Spleen (tissue), 11 donors: ENCODE measurements around the gene DCP2. TPM values are rescaled to one million over a fixed set of nuclear protein-coding genes. Genes with fewer than 3 reads are reported as not detected.

Experiments
- DNase-seq: peaks from one replicate; pipeline ENCODE4 v3.0.0-alpha.2; 2020
- H3K27ac ChIP-seq, 8 donors: fragments of 200-600 bp; sonication (generic) in 7 of 8; 1 replicate in 4 of 8; 2 replicates in 4 of 8; pipeline versions ENCODE4 v1.5.0 to v1.8.0; 2016 to 2021; ENCODE audit warnings: inconsistent platforms in 4 of 8, mild to moderate bottlenecking in 4 of 8, moderate library complexity in 1 of 8
- H3K27me3 ChIP-seq, 7 donors: fragments of 200-600 bp; sonication (generic) in 6 of 7; replicated peaks in 1 of 7; 1 replicate in 4 of 7; 2 replicates in 3 of 7; pipeline versions ENCODE4 v1.5.0 to v1.8.0; 2016 to 2021; ENCODE audit warnings: inconsistent platforms in 3 of 7, mild to moderate bottlenecking in 1 of 7
- H3K36me3 ChIP-seq, 6 donors: fragments of 200-600 bp; sonication (generic) in 5 of 6; 1 replicate in 4 of 6; 2 replicates in 2 of 6; pipeline versions ENCODE4 v1.5.0 to v1.8.0; 2016 to 2021; ENCODE audit warnings: inconsistent platforms in 2 of 6
- H3K4me1 ChIP-seq, 6 donors: fragments of 200-600 bp; sonication (generic) in 5 of 6; 1 replicate in 3 of 6; 2 replicates in 3 of 6; pipeline versions ENCODE4 v1.5.0 to v1.8.0; 2016 to 2021; ENCODE audit warnings: inconsistent platforms in 3 of 6
- H3K4me3 ChIP-seq, 8 donors: fragments of 200-600 bp; sonication (generic) in 7 of 8; 1 replicate in 4 of 8; 2 replicates in 4 of 8; pipeline versions ENCODE4 v1.5.0 to v1.8.0; 2016 to 2021; ENCODE audit warnings: inconsistent platforms in 4 of 8, mild to moderate bottlenecking in 4 of 8, moderate library complexity in 2 of 8
- H3K9me3 ChIP-seq, 8 donors: fragments of 200-600 bp; sonication (generic) in 7 of 8; 1 replicate in 4 of 8; 2 replicates in 4 of 8; pipeline versions ENCODE4 v1.5.0 to v1.8.0; 2016 to 2021; ENCODE audit warnings: inconsistent platforms in 4 of 8
- POLR2A ChIP-seq, 3 donors: fragments of 450-650 bp; IDR thresholded peaks; one replicate each; pipeline ENCODE4 v1.5.1; 2017; ENCODE audit warnings: antibody characterized with exemption in 3 of 3, mild to moderate bottlenecking in 1 of 3
- POLR2AphosphoS5 ChIP-seq, 3 donors: sonication (generic); formaldehyde crosslinking; IDR thresholded peaks; one replicate each; pipeline ENCODE4 v1.5.1; 2017; ENCODE audit warnings: antibody characterized with exemption in 3 of 3
- WGBS, 5 donors: extraction: QIAGEN DNeasy Blood & Tissue Kit in 3 of 5; methylation state at CpG; one replicate each; pipeline versions ENCODE4 v1.1.5 to v1.1.7; 2013 to 2018; 5-methylcytosine and 5-hydroxymethylcytosine counted together
- intact Hi-C: fragments of 100-400 bp; cut with DNase I; formaldehyde crosslinking; loops from one replicate; pipeline ENCODE4 v1.15.0; 2023; ENCODE audit warnings: low total_unique reads
- polyA plus RNA-seq, 3 donors: library from polyadenylated mRNA; stranded (reverse); fragments of 200-250 nt; gene quantifications; one replicate each; pipeline ENCODE4 v1.2.1, GENCODE V29; 2013
- total RNA-seq, 7 donors: library from RNA; depleted of rRNA in 3 of 7; stranded (reverse); fragments of >200 nt in 3 of 7; fragmentation: NEBNext Ultra II Directional in 4 of 7; extraction: Animal tissue kit (Norgen Biotek cat#: 25700) in 4 of 7; gene quantifications; one replicate each; pipeline versions ENCODE4 v1.1.0 to v1.2.1, GENCODE V29; 2016 to 2021
- TF ChIP-seq, protein P1 (sequence below), 11 experiments: fragments of 200-600 bp in 7 of 11; fragments of 450-650 bp in 4 of 11; sonication (generic) in 4 of 11; IDR thresholded peaks in 8 of 11; conservative IDR thresholded peaks in 3 of 11; 1 replicate in 7 of 11; 2 replicates in 4 of 11; pipeline versions ENCODE4 v1.4.0 to v1.8.0; 2016 to 2021; ENCODE audit warnings: antibody characterized with exemption in 11 of 11, inconsistent platforms in 4 of 11, mild to moderate bottlenecking in 1 of 11
- donor health status: healthy with polysubstance abuse.
- donor health status: DM: no; HTN: no; CAD: no; lungs with moderate emphysema.
- donor health status: DM: no; HTN: no; CAD: no.
- donor health status: Bipolar disorder and iron deficiency.
- donor health status: healthy.
- donor health status: DM: no; HTN: no; CAD: no.
- donor health status: DM: yes; HTN: yes; CAD: no.

The DCP2 gene
- total and polyA plus RNA-seq, 10 donors = 17.5 to 110 (median 78.4) TPM

DNA sequence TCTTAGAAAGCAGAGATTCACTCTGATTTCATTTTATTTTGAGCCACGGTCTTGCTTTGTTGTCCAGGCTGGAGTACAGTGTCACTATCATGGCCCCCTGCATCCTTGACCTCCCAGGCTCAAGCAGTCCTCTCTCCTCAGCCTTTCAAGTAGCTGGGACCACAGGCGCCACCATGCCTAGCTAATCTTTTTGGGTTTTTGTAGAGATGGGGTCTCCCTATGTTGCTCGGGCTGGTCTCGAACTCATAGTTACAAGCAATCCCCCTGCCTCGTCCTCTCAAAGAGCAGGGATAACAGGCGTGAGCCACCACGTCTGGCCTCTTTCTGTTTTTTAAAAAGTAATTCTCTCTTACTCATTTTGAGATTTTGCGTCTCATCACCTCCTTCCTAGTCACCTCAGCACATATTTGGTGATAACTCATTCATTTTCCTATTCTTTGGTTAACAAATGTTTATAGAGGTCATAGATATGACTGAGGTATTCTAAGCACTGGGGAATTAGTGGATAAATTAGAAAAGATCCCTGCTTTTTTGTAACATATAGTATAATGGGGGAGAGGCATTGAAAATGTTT is 10.8 kb upstream of the DCP2 start:
- no peak overlapping the region for H3K4me3 ChIP-seq
- no peak overlapping the region for H3K27ac ChIP-seq
- no peak for DNase-seq
- H3K4me1 ChIP-seq = peaks cover 0 to 14% (median 4%) of the 10 kb centered on the region in 6 donors
- TF ChIP-seq POLR2A (IDR thresholded peaks at IDR 0.05) (no peak), POLR2AphosphoS5 (IDR thresholded peaks at IDR 0.05) (no peak)
- TF ChIP-seq, protein P1, sequence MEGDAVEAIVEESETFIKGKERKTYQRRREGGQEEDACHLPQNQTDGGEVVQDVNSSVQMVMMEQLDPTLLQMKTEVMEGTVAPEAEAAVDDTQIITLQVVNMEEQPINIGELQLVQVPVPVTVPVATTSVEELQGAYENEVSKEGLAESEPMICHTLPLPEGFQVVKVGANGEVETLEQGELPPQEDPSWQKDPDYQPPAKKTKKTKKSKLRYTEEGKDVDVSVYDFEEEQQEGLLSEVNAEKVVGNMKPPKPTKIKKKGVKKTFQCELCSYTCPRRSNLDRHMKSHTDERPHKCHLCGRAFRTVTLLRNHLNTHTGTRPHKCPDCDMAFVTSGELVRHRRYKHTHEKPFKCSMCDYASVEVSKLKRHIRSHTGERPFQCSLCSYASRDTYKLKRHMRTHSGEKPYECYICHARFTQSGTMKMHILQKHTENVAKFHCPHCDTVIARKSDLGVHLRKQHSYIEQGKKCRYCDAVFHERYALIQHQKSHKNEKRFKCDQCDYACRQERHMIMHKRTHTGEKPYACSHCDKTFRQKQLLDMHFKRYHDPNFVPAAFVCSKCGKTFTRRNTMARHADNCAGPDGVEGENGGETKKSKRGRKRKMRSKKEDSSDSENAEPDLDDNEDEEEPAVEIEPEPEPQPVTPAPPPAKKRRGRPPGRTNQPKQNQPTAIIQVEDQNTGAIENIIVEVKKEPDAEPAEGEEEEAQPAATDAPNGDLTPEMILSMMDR (IDR thresholded peaks at IDR 0.05 in 8 of 11, conservative IDR thresholded peaks at IDR 0.05 in 3 of 11) = no peak
- H3K9me3 ChIP-seq = no peaks in the 10 kb centered on the region
- no peaks in the 10 kb centered on the region for H3K27me3 ChIP-seq
- H3K36me3 ChIP-seq = no peaks in the 10 kb centered on the region
- intact Hi-C loops = no loop called here
- 75 to 90% (median 85%) methylated on average over 8 of the region's 8 CpGs for WGBS, 5 donors

DNA sequence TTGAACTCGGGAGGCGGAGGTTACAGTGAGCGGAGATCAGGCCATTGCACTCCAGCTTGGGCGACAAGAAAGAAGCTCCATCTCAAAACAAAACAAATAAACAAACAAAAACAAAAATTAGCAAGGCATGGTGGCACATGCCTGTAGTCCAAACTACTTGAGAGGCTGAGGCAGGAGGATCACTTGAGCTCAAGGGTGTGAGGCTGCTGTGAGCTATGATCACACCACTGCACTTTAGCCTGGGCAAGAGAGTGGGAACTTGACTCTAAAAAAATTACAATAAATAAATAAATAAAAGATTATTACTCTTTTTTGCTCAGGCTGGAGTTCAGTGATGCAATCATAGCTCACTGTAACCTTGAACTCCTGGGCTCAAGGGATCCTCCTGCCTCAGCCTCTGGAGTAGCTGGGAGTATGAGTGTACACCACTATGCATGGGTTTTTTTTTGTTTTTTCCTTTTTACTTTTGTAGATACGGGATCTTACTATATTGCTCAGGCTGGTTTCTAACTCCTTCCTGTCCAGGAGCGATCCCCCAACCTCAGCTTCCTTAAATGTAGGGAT is 9.0 kb upstream of the DCP2 start:
- Histone ChIP-seq H3K4me1 (peaks cover 0 to 10% (median 4%) of the 10 kb centered on the region in 6 donors), H3K4me3 (no peak overlapping the region), H3K27ac (no peak overlapping the region), H3K36me3 (no peaks in the 10 kb centered on the region), H3K27me3 (no peaks in the 10 kb centered on the region), H3K9me3 (no peaks in the 10 kb centered on the region)
- WGBS, 5 donors = 80 to 91% (median 89%) methylated on average over 6 of the region's 6 CpGs
- TF ChIP-seq, protein P1 (IDR thresholded peaks at IDR 0.05 in 8 of 11, conservative IDR thresholded peaks at IDR 0.05 in 3 of 11) = no peak
- TF ChIP-seq POLR2AphosphoS5 (IDR thresholded peaks at IDR 0.05) = no peak
- no peak for TF ChIP-seq POLR2A (IDR thresholded peaks at IDR 0.05)
- intact Hi-C loops = no loop called here
- no peak for DNase-seq

DNA sequence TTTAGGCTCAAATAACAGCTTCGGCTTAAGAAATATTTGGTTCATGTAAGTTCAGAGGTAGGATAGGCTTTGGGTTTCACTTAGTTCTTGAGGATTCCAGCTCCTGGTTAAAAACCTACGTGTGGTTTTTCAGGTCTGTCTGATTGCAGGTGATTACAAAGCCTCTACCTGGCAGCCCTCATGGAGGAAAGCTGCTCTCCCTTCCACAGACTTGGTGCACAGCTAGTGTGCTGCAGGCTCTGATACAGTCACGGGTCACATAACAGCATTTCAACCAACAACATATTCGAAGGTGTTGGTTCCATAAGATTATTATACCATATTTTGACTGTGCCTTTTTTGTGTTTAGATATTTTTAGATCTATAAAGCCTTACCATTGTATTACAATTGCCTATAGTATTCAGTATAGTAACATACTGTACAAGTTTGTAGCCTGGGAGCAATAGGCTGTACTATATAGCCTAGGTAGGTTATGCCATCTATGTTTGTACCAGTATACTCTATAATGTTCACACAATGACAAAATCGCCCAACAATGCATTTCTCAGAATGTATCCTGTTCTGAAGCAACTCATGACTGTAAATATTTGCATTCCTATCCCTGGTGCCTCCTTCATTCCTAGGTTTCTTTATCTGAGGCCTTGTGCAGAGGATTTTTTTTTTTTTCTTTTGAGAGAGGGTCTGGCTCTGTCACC is 8.0 kb upstream of the DCP2 start:
- Histone ChIP-seq H3K36me3 (no peaks in the 10 kb centered on the region), H3K9me3 (no peaks in the 10 kb centered on the region), H3K27me3 (no peaks in the 10 kb centered on the region), H3K4me3 (no peak overlapping the region), H3K27ac (peak overlapping the region in 1 of 8 donors; percentile 54), H3K4me1 (peaks cover 0 to 8% (median 4%) of the 10 kb centered on the region in 6 donors)
- intact Hi-C loops = no loop called here
- TF ChIP-seq POLR2AphosphoS5 (IDR thresholded peaks at IDR 0.05) (no peak), POLR2A (IDR thresholded peaks at IDR 0.05) (no peak)
- TF ChIP-seq, protein P1 (IDR thresholded peaks at IDR 0.05 in 8 of 11, conservative IDR thresholded peaks at IDR 0.05 in 3 of 11) = no peak
- DNase-seq = no peak
- 86 to 90% (median 87%) methylated on average over 5 of the region's 5 CpGs for WGBS, 5 donors

DNA sequence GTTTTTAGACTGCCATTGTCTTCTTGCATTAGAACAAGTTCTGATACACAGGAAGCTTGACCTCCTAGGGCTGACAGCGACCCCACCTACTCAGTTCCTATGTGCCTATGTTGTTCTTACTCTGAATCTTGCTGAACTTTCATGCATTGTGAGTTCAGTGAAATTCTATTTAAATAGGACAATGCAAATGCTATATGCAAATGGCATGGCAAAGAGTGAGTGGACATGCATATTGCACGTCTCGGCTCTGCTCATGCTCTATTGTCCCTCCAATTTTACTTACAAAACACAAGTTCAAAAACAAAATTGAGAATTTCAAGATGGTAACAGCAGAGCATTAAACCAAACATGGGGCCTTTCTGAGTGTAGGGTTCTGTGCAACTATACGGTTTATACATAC is 5.3 kb upstream of the DCP2 start:
- WGBS, 5 donors = 81 to 91% (median 88%) methylated on average over 4 of the region's 4 CpGs
- TF ChIP-seq POLR2AphosphoS5 (IDR thresholded peaks at IDR 0.05) = no peak
- TF ChIP-seq, protein P1 (IDR thresholded peaks at IDR 0.05 in 8 of 11, conservative IDR thresholded peaks at IDR 0.05 in 3 of 11) = no peak
- TF ChIP-seq POLR2A (IDR thresholded peaks at IDR 0.05) = no peak
- intact Hi-C loops = loop anchor here (10.0 kb wide), 1 partner anchor 46 kb away; the partner anchor contains the start of gene REEP5

More for the DNA sequence above, 5.3 kb upstream of the DCP2 start:
- no peak overlapping the region for H3K27ac ChIP-seq
- no peak overlapping the region for H3K4me3 ChIP-seq
- H3K4me1 ChIP-seq = peaks cover 4 to 8% (median 7%) of the 10 kb centered on the region in 6 donors
- no peak for DNase-seq
- H3K9me3 ChIP-seq = no peaks in the 10 kb centered on the region
- H3K36me3 ChIP-seq = no peaks in the 10 kb centered on the region
- H3K27me3 ChIP-seq = no peaks in the 10 kb centered on the region
